GM10266 (cell line): ENCODE data around the gene LSAMP.

Experiments
- DNase-seq: peaks from one replicate; pipeline ENCODE4 v3.0.0; 2012; ENCODE audit errors: extremely low spot score
- CTCF ChIP-seq: IDR thresholded peaks from 2 replicates; pipeline ENCODE4 v1.5.1; 2012; ENCODE audit warnings: mild to moderate bottlenecking, low read depth; ENCODE audit not compliant: control insufficient read depth, insufficient read depth; ENCODE audit errors: missing control alignments

Gene LSAMP

GRCh38 chr3:116280130-116280740 is 165.1 kb downstream of the LSAMP start:
- DNase-seq, result no peak
- TF ChIP-seq CTCF, result no peak

DNA sequence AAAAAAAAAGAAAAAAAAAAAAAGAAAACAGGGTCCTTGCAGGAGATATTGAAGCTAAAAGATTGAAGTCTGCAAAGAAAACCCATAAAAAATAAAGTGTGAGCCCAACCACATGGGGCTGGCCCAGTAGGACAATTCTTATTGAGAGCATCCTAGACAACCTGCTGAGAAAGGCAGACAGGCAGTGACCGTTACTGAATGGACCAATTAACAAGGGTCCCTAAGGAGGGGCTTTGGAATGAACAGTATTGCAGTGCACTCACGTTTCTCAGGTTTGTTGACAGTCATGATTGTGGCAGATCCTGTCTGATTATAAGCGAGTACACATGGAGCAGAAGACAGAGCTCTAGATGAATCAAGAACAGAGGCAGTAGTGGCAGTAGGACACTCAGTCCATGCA is 168.6 kb downstream of the LSAMP start:
- TF ChIP-seq CTCF, result no peak
- no peak for DNase-seq

- TF ChIP-seq CTCF, result no peak
- no peak for DNase-seq
These were observed 175.2 kb downstream of the LSAMP start for GRCh38 chr3:116270056-116270455.

GRCh38 chr3:116267116-116267515 is 178.2 kb downstream of the LSAMP start:
- TF ChIP-seq CTCF, result no peak
- DNase-seq, result no peak

DNA sequence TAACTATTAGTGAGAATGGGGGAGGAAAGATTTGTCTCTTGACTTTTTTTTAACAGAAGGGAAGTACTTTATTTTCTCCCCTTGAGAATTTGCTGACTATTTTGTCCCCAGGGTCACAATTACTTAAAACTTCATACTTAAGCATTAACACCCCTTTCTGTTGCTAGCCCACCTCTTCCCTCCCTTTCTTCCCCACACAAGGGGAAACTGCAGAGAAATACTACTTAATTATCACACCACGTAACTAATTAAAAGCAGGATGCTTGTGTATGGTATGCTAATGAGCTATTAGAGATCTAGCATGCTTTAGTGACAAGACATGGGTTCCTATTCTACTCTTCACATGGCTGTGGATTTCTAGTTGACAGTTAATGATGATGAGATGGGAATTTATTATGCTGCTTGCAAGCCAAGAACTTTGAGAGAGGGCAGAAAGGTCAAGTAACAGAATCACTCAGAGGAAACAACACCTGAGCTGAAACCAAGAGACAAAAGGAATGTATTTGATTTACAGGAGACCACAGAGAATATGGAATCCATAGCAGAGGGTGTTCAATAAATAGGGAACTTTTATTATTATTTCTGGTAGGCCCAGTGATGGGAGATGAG is 179.2 kb downstream of the LSAMP start:
- DNase-seq, result no peak
- no peak for TF ChIP-seq CTCF

DNA sequence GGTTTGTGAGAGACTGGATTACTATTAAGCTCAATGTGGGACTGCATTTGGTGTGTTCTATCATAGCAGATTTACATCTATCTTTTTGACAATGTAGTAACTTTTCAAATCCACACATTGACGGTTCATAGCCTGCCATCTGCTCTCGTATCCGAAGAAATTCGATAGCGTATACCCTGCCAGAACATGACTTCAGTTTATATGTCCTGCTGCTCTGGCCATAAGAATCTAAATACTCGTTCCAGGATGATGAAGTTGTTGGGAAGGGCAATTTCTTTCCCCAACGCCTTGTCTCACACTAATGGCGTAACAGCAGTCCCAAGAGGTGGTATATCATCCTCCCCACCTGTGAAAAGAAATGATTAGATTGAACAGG is 180.0 kb downstream of the LSAMP start:
- no peak for DNase-seq
- no peak for TF ChIP-seq CTCF

DNA sequence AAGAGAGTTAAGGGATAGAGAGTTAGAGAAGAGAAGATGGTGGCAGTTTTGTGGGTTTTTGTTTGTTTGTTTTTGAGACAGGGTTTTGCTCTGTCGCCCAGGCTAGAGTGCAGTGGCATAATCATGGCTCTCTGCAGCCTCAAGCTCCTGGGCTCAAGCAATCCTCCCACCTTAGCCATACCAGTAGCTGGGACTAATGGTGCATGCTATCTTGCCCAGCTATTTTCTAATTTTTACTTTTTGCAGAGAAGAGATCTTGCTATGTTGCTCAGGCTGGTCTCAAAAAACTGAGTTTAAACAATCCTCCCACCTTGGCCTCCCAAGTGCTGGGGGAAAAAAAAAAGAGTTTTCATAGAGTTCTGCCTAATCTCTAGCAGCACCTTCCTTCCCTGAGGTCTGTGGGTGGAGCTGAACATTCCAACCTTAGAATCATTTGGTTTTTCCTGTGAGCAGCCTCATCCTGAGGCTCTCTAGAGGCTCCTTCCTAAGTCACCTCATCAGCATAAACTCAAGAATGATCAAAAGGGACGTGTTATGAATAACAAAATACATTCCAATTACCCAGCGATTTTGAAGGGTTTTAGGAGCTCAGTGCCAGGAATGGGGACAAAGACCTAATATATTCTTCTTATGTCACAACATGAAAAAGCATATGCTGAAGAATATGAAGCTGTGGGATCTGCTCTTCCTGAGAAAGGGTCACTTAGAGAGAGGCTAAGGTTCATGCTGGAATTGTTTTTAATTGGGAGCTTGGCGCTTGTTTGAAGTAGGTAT is 180.6 kb downstream of the LSAMP start:
- DNase-seq, result no peak
- TF ChIP-seq CTCF, result no peak
